ENCODE measurements around the gene ZNF225.
A peak's percentile ranks its signal among the peaks of the same experiment; 100 is the strongest.
"Not testable (repeated sequence)": the region's sequence is repeated elsewhere in the genome, so short reads cannot be mapped to it uniquely, and the experiment has no call there.

The ZNF225 gene

DNA sequence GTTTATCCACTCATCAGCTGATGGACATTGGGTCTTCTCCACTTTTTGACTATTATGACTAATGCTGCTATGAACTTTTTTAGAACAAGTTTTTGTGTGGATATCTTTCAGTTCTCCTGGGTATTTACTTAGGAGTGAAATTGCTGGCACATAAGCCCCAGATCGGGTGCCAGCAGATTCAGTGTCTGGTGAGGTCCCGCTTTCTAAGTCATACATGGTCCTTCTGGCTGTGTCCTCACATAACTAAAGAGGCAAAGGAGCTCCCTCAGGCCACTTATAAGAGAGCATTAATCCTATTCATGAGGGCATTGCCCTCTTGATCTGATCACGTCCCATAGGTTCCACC, 51.1 kb downstream of the ZNF225 start:
- no peak for DNase-seq

DNA sequence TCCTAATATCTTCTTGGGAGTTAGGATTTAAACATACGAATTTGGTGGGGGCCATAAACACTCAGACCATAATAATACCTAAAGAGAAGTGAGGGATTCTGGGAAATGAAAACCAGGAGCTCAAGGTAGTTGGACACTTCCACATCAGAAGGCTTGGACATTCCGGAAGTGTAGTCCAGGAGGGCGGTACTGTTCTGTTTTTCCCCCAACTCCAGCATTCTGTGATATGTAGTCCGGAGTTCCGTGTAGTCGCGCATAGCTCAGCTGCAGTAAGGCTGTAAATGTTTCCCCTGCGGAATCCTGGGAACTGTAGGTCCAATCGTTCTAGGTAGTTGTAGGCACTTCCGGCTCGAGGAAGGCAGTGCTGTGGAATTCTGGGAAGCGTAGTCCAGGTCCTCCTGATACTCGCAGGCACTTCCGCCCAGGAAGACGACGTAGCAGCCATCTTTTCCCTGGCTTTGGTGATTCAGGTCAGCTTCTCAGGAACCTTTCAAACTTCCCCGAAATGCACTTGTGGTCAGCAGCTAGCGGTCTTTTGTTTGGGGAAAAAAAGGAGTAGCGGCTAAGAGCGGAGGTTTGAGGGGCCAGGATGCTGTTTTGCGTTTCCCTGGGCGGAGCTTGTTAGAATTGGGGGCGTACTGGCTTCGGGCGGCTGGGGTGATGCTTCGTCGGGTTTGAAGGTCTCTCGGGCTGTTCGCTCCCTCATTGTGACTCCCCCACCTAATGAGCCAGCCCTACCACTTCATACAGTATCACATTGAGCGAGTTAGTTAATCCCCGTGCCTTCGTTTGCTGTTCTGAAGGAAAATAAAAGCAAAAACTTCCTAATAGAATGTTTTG, 51.7 kb downstream of the ZNF225 start, which contains the start of gene ZNF226:
TSS of gene ZNF226 (plus strand) at position 428 of the 840 bp plus-strand sequence. CDS start 4,981 bp downstream, outside the sequence.
- DNase-seq: peak; percentile 98

DNA sequence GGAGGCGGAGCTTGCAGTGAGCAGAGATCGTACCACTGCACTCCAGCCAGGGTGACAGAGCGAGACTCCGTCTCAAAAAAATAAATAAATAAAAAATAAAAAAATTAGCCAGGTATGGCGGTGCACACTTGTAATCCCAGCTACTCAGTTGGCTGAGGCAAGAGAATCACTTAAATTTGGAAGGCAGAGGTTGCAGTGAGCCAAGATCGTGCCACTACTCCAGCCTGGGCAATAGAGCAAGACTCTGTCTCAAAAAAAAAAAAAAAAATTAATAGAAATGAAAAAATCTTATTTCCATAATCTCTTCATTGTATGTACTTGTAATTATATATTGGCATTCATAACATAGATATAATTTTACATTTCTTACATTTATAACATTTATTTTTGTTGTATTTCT, 57.5 kb downstream of the ZNF225 start:
- DNase-seq: not testable (repeated sequence)

DNA sequence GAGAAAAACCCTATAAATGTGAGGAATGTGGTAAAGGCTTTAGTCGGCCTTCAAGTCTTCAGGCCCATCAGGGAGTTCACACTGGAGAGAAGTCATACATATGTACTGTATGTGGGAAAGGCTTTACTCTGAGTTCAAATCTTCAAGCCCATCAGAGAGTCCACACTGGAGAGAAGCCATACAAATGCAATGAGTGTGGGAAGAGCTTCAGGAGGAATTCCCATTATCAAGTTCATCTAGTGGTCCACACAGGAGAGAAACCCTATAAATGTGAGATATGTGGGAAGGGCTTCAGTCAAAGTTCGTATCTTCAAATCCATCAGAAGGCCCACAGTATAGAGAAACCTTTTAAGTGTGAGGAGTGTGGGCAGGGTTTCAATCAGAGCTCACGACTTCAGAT, 63.4 kb downstream of the ZNF225 start:
- DNase-seq: no peak

DNA sequence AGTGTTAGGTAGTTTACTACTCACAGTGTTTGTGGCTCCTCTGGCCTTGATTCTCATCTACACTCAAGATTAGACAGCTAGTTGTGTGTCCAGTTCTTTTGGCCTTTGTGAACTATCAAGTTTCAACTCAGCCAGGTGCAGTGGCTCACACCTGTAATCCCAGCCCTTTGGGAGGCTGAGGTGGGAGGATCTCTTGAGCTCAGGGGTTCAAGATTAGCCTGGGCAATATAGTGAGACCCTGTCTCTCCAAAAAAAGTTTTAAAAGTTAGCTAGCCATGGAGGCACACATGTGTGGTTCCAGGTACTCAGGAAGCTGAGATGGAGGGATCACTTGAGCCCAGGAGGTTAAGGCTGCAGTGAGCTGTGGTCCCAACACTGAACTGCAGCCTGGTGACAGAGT, 67.8 kb downstream of the ZNF225 start:
- DNase-seq: no peak

DNA sequence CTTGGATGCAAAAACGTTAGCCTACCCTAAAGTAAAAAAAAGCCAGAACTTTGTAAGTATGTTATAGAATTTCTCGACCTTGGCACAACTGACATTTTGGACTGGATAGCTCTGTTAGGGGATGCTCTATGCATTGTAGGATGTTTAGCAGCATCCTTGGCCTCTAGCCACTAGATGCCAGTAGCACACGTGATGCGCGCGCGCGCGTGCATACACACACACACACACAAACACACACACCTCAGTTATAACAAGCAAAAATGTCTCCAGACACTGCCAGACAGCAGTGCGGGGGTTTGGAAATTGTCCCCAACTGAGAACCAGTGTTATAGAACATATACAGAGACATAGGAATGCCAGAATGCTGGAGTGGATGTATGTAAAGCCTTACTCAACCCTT, 68.9 kb downstream of the ZNF225 start:
- DNase-seq: no peak

All from eye (tissue), 1 donor.